GDM1 (cell line): ENCODE measurements around the gene SLC25A39.
A peak's percentile ranks its signal among the peaks of the same experiment; 100 is the strongest.
"Not testable (repeated sequence)": the region's sequence is repeated elsewhere in the genome, so short reads cannot be mapped to it uniquely, and the experiment has no call there.

Experiments
- DNase-seq: peaks from one replicate; lab custom pipeline; 2025; lab: John Stamatoyannopoulos, UW

Gene SLC25A39

DNA sequence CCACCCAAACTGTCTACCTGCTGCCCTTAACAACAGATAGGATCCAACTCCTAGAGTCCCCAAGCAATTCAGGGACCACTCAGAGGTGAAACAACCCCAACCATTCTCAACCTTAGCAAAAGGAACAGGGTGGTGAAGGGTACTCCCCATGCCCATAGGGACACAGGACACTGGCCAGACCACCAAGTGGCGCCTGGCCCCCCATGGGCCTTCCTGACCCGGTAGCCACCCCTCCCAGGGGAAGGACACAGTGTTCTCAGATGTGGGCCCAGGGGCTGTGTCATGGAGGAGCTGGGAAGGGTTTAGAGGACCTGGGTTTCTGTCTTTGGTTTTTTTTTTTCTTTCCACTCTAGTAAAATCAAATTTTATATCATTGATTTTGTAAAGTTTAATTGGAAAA, 9.7 kb upstream of the SLC25A39 start:
- no peak for DNase-seq

- DNase-seq, result no peak
Observed at GRCh38 chr17:44333371-44333770, 8.7 kb upstream of the SLC25A39 start.

- peak; percentile 50 for DNase-seq
Observed at GRCh38 chr17:44331249-44331760, 6.7 kb upstream of the SLC25A39 start.

DNA sequence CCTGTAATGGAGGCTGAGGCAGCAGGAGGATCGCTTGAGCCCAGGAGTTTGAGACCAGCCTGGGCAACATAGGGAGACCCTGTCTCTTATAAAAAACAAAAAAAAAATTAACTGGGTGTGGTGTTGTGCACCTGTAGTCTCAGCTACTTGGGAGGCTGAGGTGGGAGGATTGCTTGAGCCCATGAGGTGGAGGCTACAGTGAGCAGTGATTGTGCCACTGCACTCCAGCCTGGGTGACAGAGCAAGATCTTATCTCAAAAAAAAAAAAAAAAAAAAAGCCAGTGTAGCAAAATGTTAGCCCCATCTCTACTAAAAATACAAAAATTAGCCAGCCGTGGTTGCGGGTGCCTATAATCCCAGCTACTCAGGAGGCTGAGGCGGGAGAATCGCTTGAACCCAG, 5.6 kb upstream of the SLC25A39 start:
- DNase-seq, result not testable (repeated sequence)

DNA sequence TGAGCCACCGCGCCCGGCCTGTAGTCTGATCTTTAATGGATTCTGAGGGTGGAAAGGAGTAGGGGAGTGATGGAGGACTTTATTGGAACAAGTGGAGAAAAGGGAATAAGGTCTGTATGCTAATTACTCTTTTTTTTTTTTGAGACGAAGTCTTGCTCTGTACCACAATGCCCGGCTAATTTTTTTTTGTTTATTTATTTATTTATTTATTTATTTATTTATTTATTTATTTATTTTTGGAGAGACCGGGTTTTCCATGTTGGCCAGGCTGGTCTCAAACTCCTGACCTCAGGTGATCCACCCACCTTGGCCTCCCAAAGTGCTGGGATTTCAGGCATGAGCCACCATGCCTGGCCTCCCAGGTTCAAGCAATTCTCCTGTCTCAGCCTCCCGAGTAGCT, 4.9 kb upstream of the SLC25A39 start:
- DNase-seq, result not testable (repeated sequence)

GRCh38 chr17:44327715-44328449, 3.3 kb upstream of the SLC25A39 start:
- DNase-seq, result no peak

DNA sequence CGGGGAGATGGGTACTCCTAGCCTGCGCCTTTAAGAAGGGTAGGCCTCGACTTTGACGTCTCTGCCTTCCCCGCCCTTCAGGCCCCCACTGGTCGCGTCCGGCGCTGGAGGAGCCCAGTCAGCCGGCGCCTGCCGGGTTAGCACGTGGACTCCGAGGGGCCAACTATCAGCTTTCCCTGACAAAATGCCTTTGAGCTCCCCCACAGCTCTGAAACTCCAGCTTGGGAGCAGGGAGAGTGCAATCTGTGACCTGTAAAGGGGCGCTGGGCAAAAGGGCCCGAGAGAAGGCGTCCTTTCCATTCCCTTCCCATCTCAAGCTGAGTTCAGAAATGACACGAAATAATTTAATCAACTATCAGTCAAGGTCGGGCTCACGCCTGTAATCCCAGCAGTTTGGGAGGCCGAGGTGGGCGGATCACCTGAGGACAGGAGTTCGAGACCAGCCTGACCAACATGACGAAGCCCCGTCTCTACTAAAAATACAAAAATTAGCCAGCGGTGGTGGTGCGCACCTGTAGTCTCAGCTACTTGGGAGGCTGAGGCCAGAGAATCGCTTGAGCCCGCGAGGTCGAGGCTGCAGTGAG, 2.3 kb upstream of the SLC25A39 start:
- peak; percentile 93 for DNase-seq

GRCh38 chr17:44324092-44324570, 492 bp downstream of the SLC25A39 start:
- DNase-seq, result no peak

DNA sequence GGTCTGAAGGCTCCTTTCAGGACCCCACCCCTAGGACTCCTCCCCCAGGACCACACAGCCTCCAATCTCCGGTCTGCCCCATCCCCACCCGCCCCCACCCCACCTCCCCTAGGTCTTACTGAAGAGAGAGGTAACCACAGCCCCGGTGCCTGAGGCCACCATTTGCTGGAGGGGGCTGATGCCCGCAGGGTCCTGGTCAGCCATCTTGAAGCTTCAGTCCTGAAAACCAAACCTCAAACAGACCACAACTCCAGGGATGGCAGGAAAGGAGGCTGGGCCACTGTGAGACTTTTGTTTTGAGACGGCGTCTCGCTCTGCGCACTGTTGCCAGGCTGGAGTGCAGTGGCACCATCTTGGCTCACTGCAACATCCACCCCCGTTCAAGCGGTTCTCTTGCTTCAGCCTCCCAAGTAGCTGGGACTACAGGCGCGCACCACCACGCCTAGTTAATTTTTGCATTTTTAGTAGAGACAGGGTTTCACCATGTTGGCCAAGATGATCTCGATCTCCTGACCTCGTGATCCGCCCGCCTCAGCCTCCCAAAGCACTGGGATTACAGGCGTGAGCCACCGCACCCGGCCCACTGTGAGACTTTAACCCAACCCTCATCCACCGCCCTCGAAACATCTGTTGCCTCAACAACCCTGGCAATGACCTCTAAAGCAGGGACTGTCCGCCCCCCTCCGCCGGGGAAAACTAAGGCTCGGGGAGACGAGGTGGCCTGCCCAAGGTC, 1.1 kb downstream of the SLC25A39 start:
- DNase-seq, result no peak

GRCh38 chr17:44322236-44322895, 2.3 kb downstream of the SLC25A39 start:
- DNase-seq, result no peak

DNA sequence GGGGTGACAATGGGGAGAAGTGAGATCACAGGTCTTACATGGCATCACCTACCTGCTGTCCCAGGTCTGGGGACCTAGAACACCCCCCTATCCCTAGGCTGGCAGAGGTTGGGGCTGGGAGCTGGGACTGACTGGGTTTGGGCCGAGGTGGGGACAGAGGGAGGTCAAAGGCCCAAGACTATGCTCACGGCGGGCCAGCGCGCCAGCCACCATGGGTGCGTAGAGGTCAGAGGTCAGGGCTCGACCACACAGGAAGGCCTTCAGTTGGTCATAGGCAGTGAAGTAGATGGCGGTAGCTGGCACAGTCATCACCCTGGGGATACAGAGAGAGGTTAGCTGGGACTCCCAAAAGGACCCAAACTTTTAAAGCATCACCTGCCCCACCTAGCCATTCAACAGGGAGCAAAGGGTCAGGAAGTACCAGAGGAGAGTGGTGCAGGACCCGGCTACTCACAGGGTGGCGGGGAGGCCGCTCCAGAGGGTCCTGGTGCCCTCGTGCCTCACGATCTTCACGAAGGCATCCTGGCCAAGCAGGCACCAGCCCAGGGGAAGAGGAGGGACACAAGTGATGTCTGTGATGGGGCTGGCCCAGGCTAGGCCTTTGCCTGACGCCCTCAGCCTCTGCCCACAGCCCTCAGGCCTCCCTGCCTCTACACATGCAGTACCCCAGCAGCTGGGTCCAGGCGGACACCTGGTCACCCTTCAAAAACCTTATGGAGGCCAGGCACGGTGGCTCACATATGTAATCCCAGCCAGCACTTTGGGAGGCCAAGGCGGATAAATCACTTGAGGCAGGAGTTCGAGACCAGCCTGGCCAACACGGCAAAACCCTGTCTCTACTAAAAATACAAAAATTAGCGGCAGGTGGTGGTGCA, 3.1 kb downstream of the SLC25A39 start:
- no peak for DNase-seq

DNA sequence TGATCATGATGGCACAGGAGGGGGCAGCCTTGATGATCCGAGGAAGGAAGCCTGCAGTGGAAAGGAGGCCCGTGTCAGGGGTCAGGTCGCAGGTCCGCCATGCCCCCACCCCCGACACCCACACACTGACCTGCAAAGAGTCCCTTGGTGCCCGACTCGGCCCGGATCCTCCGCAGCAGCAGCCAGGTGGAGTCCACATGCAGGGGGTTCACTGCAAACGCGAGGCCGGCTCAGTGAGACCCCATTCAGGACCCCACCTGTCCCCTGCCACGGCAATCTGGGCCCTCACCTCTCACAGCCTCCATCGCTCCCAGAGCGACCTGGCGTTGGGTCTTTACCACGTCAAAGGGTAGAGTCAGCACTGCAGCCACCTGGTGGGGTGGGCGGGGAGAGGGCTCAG, 4.6 kb downstream of the SLC25A39 start:
- DNase-seq, result no peak

GRCh38 chr17:44318077-44318892, 6.3 kb downstream of the SLC25A39 start:
- DNase-seq, result no peak

GRCh38 chr17:44317545-44317944, 7.1 kb downstream of the SLC25A39 start:
- DNase-seq, result no peak

DNA sequence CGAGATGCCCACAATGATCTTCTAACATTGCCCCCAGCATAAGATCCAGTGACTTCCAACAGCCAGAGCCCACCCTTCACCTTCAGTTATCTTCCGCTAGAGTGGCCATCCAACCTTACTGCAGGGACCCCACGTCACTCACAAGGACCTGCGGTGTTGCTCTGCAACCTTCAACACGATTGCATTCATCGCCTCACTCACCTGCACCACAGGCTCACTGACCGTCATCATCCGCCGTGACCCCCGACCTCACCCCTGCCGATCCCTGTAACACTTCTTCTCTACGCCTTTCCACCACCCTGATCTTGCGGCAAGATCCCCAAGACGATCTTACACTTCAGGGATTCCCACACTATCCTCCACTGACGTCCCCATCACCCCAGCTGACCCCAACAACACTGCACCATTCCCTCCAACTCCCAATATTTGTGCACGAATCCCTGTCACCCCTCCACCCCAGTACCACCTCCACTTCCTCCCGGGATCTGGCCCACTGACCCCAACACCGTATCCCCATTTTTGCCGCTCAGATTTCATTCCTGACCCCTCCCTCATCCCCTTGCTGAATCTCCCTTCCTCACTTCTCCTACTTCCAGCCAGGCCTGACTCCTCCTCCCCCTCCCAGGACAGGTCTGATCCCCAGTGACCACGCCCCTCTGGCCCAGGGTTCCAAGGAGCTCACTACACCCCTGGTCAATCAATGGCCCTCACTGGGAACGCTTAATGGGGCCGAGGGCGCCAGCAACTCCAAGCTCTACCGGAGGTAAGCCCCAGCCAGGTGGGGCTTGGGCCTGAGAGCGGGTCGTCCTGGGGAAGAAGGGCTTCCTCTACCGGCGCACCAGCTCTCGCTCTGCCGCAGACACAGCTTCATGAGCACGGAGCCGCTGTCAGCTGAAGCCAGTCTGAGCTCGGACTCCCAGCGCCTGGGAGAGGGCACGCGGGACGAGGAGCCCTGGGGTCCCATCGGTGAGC, 8.6 kb downstream of the SLC25A39 start:
- no peak for DNase-seq

DNA sequence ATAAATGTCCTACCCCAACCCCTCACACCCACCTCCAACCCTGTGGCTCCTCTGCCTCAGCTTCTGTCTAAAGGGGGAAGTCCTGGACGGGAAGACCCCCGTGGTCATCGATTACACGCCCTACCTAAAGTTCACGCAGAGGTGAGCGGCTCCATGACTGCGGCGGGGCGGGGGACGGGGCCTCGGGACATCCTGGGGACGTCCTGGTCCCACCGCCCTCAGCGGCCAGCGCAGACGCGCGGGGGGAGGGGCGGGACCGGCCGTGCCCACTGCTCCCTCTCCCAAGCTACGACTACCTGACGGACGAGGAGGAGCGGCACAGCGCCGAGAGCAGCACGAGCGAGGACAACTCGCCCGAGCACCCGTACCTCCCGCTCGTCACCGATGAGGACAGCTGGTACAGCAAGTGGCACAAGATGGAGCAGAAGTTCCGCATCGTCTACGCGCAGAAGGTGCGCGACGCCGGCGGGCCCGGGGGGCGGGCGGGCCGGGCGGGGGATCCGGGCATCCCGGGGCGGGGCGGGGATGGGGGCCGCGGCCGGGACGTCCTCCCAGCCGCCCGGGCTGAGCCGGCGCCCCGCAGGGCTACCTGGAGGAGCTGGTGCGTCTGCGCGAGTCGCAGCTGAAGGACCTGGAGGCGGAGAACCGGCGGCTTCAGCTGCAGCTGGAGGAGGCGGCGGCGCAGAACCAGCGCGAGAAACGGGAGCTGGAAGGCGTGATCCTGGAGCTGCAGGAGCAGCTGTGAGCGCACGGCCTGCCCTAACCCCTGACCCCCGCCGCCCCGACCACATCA, 9.6 kb downstream of the SLC25A39 start:
- DNase-seq, result no peak

DNA sequence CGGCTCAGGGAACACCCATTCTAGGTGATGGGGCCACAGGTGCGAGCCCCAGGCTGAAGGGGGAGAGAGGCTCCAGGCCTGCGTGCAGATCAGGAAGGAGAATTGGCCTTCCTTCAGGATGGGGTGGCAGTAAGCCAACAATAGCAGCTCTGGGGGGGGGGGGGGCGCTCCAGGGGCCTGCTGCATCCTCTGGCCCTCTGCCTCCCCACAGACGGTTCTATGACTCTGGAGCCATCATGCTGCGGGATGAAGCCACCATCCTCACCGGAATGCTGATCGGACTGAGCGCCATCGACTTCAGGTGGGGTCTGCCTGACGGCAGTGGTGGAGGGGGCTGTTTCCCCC, 10.1 kb downstream of the SLC25A39 start:
- DNase-seq, result no peak

DNA sequence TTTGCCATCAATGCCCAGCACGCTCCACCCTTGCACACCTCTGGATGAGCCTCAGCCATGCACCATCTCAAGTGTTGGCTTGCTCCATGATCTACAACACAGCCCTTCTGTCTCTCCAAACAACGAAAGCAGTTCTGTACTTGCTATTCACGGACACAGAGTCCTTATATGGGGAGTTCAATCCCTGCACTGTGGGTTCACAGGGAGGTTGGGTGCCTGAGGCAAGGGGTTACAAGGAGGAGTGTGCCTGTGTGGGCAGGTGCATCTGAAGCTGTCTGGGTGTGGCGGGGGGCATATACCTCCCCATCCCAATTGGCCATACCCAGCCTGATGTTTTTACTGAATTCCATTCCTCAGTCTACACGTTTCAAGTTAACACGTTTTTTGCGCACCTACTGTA, 10.6 kb downstream of the SLC25A39 start:
- no peak for DNase-seq
